GM12878 (cell line): ENCODE data around the gene ERVH48-1. TPM values are rescaled to one million over a fixed set of nuclear protein-coding genes. Genes with fewer than 3 reads are reported as not detected.
"Not testable (repeated sequence)": the region's sequence is repeated elsewhere in the genome, so short reads cannot be mapped to it uniquely, and the experiment has no call there.

Source experiments
- ATAC-seq: fragments of 200-7000 bp; cut with Tn5 transposase; 3 replicates; pipeline ENCODE4 v1.9.1; 2020; ENCODE audit warnings: mild to moderate bottlenecking, moderate library complexity
- BruUV-seq: library from RNA; stranded (reverse); fragments of 400-500 nt; replicated peaks from 2 replicates; lab custom pipeline; 2021; lab: Mats Ljungman, UMichigan
- CTCF ChIA-PET: fragments of 300-600 bp; sonication (Branson Sonifier 250); formaldehyde crosslinking; extraction: SDS; loops from one replicate; lab custom pipeline; 2021; ENCODE audit warnings: inconsistent platforms; lab: Yijun Ruan, JAX
- POLR2A ChIA-PET: fragments of 350-600 bp; formaldehyde crosslinking; extraction: SDS; loops from one replicate; lab custom pipeline; 2021; ENCODE audit warnings: inconsistent platforms; lab: Charles Lee
- RAD21 ChIA-PET: fragments of 300-600 bp; sonication (Branson Sonifier 250); formaldehyde crosslinking; loops from one replicate; lab custom pipeline; 2023; ENCODE audit warnings: antibody characterized with exemption; ENCODE audit not compliant: unreplicated experiment; lab: Charles Lee
- SMC1A ChIA-PET: fragments of 300-600 bp; sonication (Branson Sonifier 250); formaldehyde crosslinking; loops from one replicate; lab custom pipeline; 2023; ENCODE audit not compliant: unreplicated experiment, uncharacterized antibody; lab: Charles Lee
- DNase-seq: peaks from one replicate; pipeline ENCODE4 v3.0.0-alpha.2; 2011; ENCODE audit warnings: low read depth, low spot score
- FAIRE-seq: peaks from 3 replicates; lab custom pipeline; 2011; peaks lifted over from hg19 to GRCh38; lab: Jason Lieb, UNC
- H2AFZ ChIP-seq: 2 replicates; pipeline ENCODE4 v1.6.0; 2011; ENCODE audit warnings: low read depth, low read length, control low read depth; ENCODE audit not compliant: control insufficient read depth
- H3K27ac ChIP-seq: 2 replicates; pipeline ENCODE4 v1.5.1; 2011; ENCODE audit warnings: control low read depth; ENCODE audit not compliant: control insufficient read depth, insufficient read depth
- H3K27me3 ChIP-seq, 2 experiments: replicated peaks in 1 of 2; 2 replicates each; pipeline versions ENCODE4 v1.6.0 to v1.6.1; 2011; ENCODE audit warnings: low read length in 1 of 2; ENCODE audit not compliant: control insufficient read depth in 2 of 2, insufficient read depth in 2 of 2
- H3K36me3 ChIP-seq, 2 experiments: 2 replicates each; pipeline ENCODE4 v1.5.1; 2011; ENCODE audit warnings: low read length in 1 of 2; ENCODE audit not compliant: control insufficient read depth in 2 of 2, insufficient read depth in 2 of 2
- H3K4me1 ChIP-seq: 2 replicates; pipeline ENCODE4 v1.6.1; 2011; ENCODE audit warnings: mild to moderate bottlenecking, low read length, moderate library complexity, mixed read lengths; ENCODE audit not compliant: control insufficient read depth, insufficient read depth
- H3K4me2 ChIP-seq: 2 replicates; pipeline ENCODE4 v1.6.0; 2011; ENCODE audit warnings: control low read depth; ENCODE audit not compliant: control insufficient read depth, insufficient read depth
- H3K4me3 ChIP-seq: fragments of 200-600 bp; sonication (generic); 2 replicates; pipeline ENCODE4 v1.5.1; 2016
- H3K79me2 ChIP-seq: 2 replicates; pipeline ENCODE4 v1.6.0; 2011; ENCODE audit warnings: low read length; ENCODE audit not compliant: control insufficient read depth, insufficient read depth
- H3K9ac ChIP-seq: 2 replicates; pipeline ENCODE4 v1.8.0; 2011; ENCODE audit warnings: low read length, control low read depth, mixed read lengths; ENCODE audit not compliant: control insufficient read depth, insufficient read depth
- H3K9me3 ChIP-seq: replicated peaks from 3 replicates; pipeline ENCODE4 v1.5.1; 2011; ENCODE audit warnings: mild to moderate bottlenecking, low read length; ENCODE audit not compliant: control insufficient read depth, insufficient read depth
- H4K20me1 ChIP-seq: 2 replicates; pipeline ENCODE4 v1.6.0; 2011; ENCODE audit not compliant: control insufficient read depth, insufficient read depth
- ATF7 ChIP-seq: fragments of 450-650 bp; IDR thresholded peaks from 2 replicates; pipeline ENCODE4 v1.6.1; 2016; ENCODE audit warnings: low read depth, mild to moderate bottlenecking
- DPF2 ChIP-seq: fragments of 450-650 bp; IDR thresholded peaks from 2 replicates; pipeline ENCODE4 v1.6.1; 2017; ENCODE audit warnings: mild to moderate bottlenecking
- IKZF1 ChIP-seq: fragments of 450-650 bp; conservative IDR thresholded peaks from 2 replicates; pipeline ENCODE4 v1.6.1; 2017; ENCODE audit warnings: antibody characterized with exemption, mild to moderate bottlenecking
- IKZF2 ChIP-seq, 2 experiments: fragments of 450-650 bp; IDR thresholded peaks; 2 replicates each; pipeline ENCODE4 v1.6.1; 2017; ENCODE audit warnings: mild to moderate bottlenecking in 2 of 2, moderate library complexity in 2 of 2
- IRF4 ChIP-seq: IDR thresholded peaks from 2 replicates; pipeline ENCODE4 v1.6.1; 2011; ENCODE audit warnings: low read depth, low read length
- MEF2B ChIP-seq: fragments of 450-650 bp; IDR thresholded peaks from 2 replicates; pipeline ENCODE4 v1.6.1; 2018; ENCODE audit warnings: mild to moderate bottlenecking, moderate library complexity; ENCODE audit not compliant: partially characterized antibody, poor library complexity, severe bottlenecking
- MTA2 ChIP-seq: fragments of 450-650 bp; IDR thresholded peaks from 2 replicates; pipeline ENCODE4 v1.6.1; 2016; ENCODE audit warnings: low read depth, mild to moderate bottlenecking, moderate library complexity
- NR2C1 ChIP-seq: fragments of 450-650 bp; IDR thresholded peaks from 2 replicates; pipeline ENCODE4 v1.6.1; 2017; ENCODE audit warnings: antibody characterized with exemption, mild to moderate bottlenecking, moderate library complexity
- NR2F1 ChIP-seq: fragments of 450-650 bp; conservative IDR thresholded peaks from 2 replicates; pipeline ENCODE4 v1.6.1; 2017; ENCODE audit warnings: mild to moderate bottlenecking
- SKIL ChIP-seq: fragments of 450-650 bp; IDR thresholded peaks from 2 replicates; pipeline ENCODE4 v1.6.1; 2017; ENCODE audit warnings: mild to moderate bottlenecking, low read depth, inconsistent platforms; ENCODE audit not compliant: poor library complexity, severe bottlenecking
- SMARCA5 ChIP-seq: fragments of 450-650 bp; IDR thresholded peaks from 2 replicates; pipeline ENCODE4 v1.6.1; 2017; ENCODE audit warnings: mild to moderate bottlenecking
- SPI1 ChIP-seq: IDR thresholded peaks from 2 replicates; pipeline ENCODE4 v1.6.1; 2011; ENCODE audit warnings: low read depth, mild to moderate bottlenecking, low read length, moderate library complexity, borderline replicate concordance; ENCODE audit not compliant: insufficient read depth
- WGBS: methylation state at CpG from one replicate; pipeline ENCODE4 v1.1.6; 2016; ENCODE audit warnings: low lambda C conversion rate; ENCODE audit not compliant: insufficient replicate concordance, insufficient coverage; ENCODE audit errors: missing lambda C conversion rate; 5-methylcytosine and 5-hydroxymethylcytosine counted together
- in situ Hi-C: fragments of 300-500 bp; cut with MboI; formaldehyde crosslinking; loops from 9 replicates; pipeline ENCODE4 v1.14.3; 2018; ENCODE audit warnings: mixed read lengths
- intact Hi-C: fragments of 100-400 bp; cut with micrococcal nuclease; formaldehyde crosslinking; loops from one replicate; pipeline ENCODE4 v1.14.2; 2022; ENCODE audit not compliant: unreplicated experiment
- polyA plus RNA-seq, 11 experiments: library from polyadenylated mRNA; depleted of rRNA in 4 of 11; unstranded in 6 of 11; stranded (reverse) in 5 of 11; fragments of >200 nt; fragmentation: Nextera tagmentation in 4 of 11; fragmentation: Illumina TruSeq in 1 of 11; extraction: Ambion mirVana in 4 of 11; extraction: Trizol in 1 of 11; gene quantifications; 1 replicate in 1 of 11; 2 replicates in 10 of 11; pipeline versions ENCODE4 v1.2.1 to v1.2.3, GENCODE V29; 2011 to 2016; ENCODE audit warnings: inconsistent platforms in 2 of 11, missing spikeins in 2 of 11, low read depth in 1 of 11
- total RNA-seq, 4 experiments: library from RNA; depleted of rRNA in 3 of 4; stranded (reverse); fragments of >200 nt in 3 of 4; fragmentation: Illumina TruSeq in 1 of 4; extraction: Trizol in 1 of 4; gene quantifications; 2 replicates each; pipeline versions ENCODE4 v1.2.1 to v1.2.3, GENCODE V29; 2013 to 2021

Gene ERVH48-1
- total and polyA plus RNA-seq, 10 of the 15 experiments (the other 5 are each of a cell fraction or from before 2014, with no cell fraction given), result 0.03 to 0.30 (median 0.13) TPM; not detected in 7

DNA sequence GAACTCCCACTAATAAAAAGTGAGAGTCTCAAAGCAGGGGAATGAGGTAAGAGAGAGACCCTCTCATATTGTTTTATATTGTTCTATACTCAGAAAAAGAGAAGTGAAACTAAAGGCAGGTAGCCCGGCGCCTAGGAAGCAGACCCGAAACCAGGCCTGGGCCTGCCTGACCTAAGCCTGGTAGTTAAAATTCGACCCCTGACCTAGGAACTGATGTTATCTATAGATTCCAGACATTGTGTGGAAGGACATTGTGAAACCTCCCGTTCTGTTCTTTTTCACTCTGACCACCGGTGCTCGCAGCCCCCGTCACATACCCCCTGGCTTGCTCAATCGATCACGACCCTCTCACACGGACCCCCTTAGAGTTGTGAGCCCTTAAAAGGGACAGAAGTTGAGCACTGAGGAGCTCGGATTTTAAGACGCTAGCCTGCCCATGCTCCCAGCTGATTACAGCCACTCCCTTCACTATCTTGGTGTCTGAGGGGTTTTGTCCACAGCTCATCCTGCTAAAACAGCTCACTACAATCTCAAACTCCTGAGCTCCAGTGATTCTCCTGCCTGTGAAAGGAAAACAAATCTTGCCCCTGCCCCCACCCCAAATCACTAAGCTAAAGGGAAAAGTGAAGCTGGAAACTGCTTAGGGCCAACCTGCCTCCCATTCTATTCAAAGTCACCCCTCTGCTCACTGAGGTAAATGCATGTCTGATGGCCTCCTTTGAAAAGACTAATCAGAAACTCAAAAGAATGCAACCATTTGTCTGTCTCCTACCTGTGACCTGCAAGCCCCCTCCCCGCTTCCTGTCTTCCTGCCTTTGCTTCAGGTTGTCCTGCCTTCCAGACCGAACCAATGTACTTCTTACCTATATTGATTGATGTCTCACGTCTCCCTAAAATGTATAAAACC lies 11.9 kb upstream of the ERVH48-1 start:
- H3K27ac ChIP-seq, H3K4me3 ChIP-seq, H3K9ac ChIP-seq, BruUV-seq, DNase-seq, H3K79me2 ChIP-seq, H3K36me3 ChIP-seq, H3K27me3 ChIP-seq, H4K20me1 ChIP-seq, H2AFZ ChIP-seq, H3K9me3 ChIP-seq, RAD21 ChIA-PET, intact Hi-C loops: not testable (repeated sequence)
- peaks cover 15% of the 10 kb centered on the region for H3K4me1 ChIP-seq
- CTCF ChIA-PET, result interaction anchor here (0.9 kb wide), 1 partner anchor 14 kb away, joined by 3 read pairs; no protein-coding TSS in a partner anchor
- TF ChIP-seq IRF4, result 0 out of 2 replicates have a peak, but pooled peaks have one; percentile 26
- peak; percentile 63; the same call in 1 of the 2 replicates for TF ChIP-seq DPF2
- TF ChIP-seq SKIL, result peak; percentile 73
- TF ChIP-seq SPI1, result peak; percentile 86
- peak; percentile 91 for TF ChIP-seq NR2F1
- TF ChIP-seq NR2C1, result peak; percentile 76
- TF ChIP-seq IKZF1, result peak; percentile 36; the same call in 1 of the 2 replicates
- 0 out of 2 replicates have a peak, but pooled peaks have one; percentile 25 for TF ChIP-seq SMARCA5
- peak; percentile 60 for TF ChIP-seq ATF7
- TF ChIP-seq IKZF2 (IDR thresholded peaks at IDR 0.05), result peak; percentile 37 to 51; a peak in 2 of 4 replicates
- peak; percentile 75 for TF ChIP-seq MTA2
- TF ChIP-seq MEF2B, result peak; percentile 46
- SMC1A ChIA-PET, result interaction anchor here (0.6 kb wide), 1 partner anchor 334 kb away, joined by 4 read pairs; no protein-coding TSS in a partner anchor
- in situ Hi-C loops, result loop anchor here (10.0 kb wide), 1 partner anchor 718 kb away; the partner anchor contains the start of genes HSF2BP and RRP1B
- H3K4me2 ChIP-seq, result 0 out of 2 replicates have a peak overlapping the region, but pooled peaks have one; percentile 7
- 34% methylated on average over 15 of the region's 16 CpGs for WGBS
- FAIRE-seq (peak; percentile 84), ATAC-seq (peak; percentile 75)
- POLR2A ChIA-PET, result interaction anchor here (1.6 kb wide), 1 partner anchor 45 kb away, joined by 3 read pairs; the partner anchor contains the start of gene NDUFV3

DNA sequence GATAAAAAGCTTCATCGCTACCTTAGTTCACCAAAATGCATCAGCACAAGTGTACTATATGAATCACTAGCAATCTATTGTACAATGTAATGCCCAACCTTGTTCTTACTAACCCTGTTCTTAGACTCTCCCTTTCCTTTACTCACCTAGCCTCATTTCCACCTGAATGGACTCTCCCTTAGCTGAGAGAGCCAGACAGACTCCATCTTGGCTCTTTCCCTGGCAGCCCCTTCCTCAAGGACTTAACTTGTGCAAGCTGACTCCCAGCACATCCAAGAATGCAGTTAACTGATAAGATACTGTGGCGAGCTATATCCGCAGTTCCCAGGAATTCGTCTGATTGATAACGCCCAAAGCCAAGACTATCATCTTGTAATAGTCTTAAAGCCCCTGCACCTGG lies 10.9 kb upstream of the ERVH48-1 start:
- intact Hi-C loops, H4K20me1 ChIP-seq, FAIRE-seq, H3K79me2 ChIP-seq, RAD21 ChIA-PET, H3K27ac ChIP-seq, H3K4me2 ChIP-seq, H3K27me3 ChIP-seq, BruUV-seq, H3K4me3 ChIP-seq, H3K36me3 ChIP-seq, CTCF ChIA-PET, ATAC-seq, H3K9me3 ChIP-seq, DNase-seq, H3K9ac ChIP-seq, H2AFZ ChIP-seq: not testable (repeated sequence)
- ChIA-PET POLR2A (interaction anchor here (1.6 kb wide), 1 partner anchor 44 kb away, joined by 3 read pairs; the partner anchor contains the start of gene NDUFV3), SMC1A (interaction anchor here (1.4 kb wide), 1 partner anchor 11 kb away, joined by 3 read pairs; the partner anchor contains the start of gene ERVH48-1)
- H3K4me1 ChIP-seq, result peaks cover 24% of the 10 kb centered on the region
- WGBS, result 56% methylated on average over 5 of the region's 5 CpGs
- in situ Hi-C loops, result loop anchor here (10.0 kb wide), 1 partner anchor 718 kb away; the partner anchor contains the start of genes HSF2BP and RRP1B
